Muscle of leg (tissue), 11 donors: ENCODE measurements around the gene SCN1A. TPM values are rescaled to one million over a fixed set of nuclear protein-coding genes. Genes with fewer than 3 reads are reported as not detected.

ENCODE experiments used
- DNase-seq: peaks from one replicate; pipeline ENCODE4 v3.0.0; 2013
- H3K27ac ChIP-seq: one replicate; pipeline ENCODE4 v1.5.1; 2013; ENCODE audit warnings: mild to moderate bottlenecking, low read length, control low read depth
- H3K27me3 ChIP-seq: one replicate; pipeline ENCODE4 v1.6.1; 2013; ENCODE audit warnings: low read length; ENCODE audit not compliant: control insufficient read depth, insufficient read depth
- H3K36me3 ChIP-seq: one replicate; pipeline ENCODE4 v1.6.1; 2013; ENCODE audit warnings: low read length; ENCODE audit not compliant: control insufficient read depth, insufficient read depth
- H3K4me1 ChIP-seq: one replicate; pipeline ENCODE4 v1.6.1; 2013; ENCODE audit warnings: low read length; ENCODE audit not compliant: control insufficient read depth, insufficient read depth
- H3K4me3 ChIP-seq: one replicate; pipeline ENCODE4 v1.5.1; 2013; ENCODE audit warnings: low read length, control low read depth
- H3K9me3 ChIP-seq: replicated peaks from 2 replicates; pipeline ENCODE4 v1.6.1; 2013; ENCODE audit warnings: low read depth, low read length; ENCODE audit not compliant: control insufficient read depth
- WGBS: methylation state at CpG from one replicate; pipeline ENCODE4 v1.1.5; 2013; ENCODE audit warnings: missing lambda C conversion rate; ENCODE audit not compliant: insufficient coverage; 5-methylcytosine and 5-hydroxymethylcytosine counted together
- polyA plus RNA-seq, 8 donors: library from polyadenylated mRNA; unstranded; fragments of 120-200 nt; gene quantifications; one replicate each; pipeline versions ENCODE4 v1.2.1 to v1.2.3, GENCODE V29; 2013; ENCODE audit warnings: inconsistent platforms in 1 of 8, low replicate concordance in 1 of 8; ENCODE audit not compliant: insufficient read length in 8 of 8, insufficient read depth in 1 of 8
- total RNA-seq: library from RNA; stranded (reverse); fragments of 120-200 nt; gene quantifications from one replicate; pipeline ENCODE4 v1.2.4, GENCODE V29; 2013

Gene SCN1A
- total and polyA plus RNA-seq, 9 donors = 0.03 to 0.26 (median 0.09) TPM; not detected in 1

- H3K27ac ChIP-seq = no peak overlapping the region
- no peaks in the 10 kb centered on the region for H3K27me3 ChIP-seq
- H3K9me3 ChIP-seq = no peaks in the 10 kb centered on the region
- no peak overlapping the region for H3K4me3 ChIP-seq
- DNase-seq = no peak
- H3K36me3 ChIP-seq = no peaks in the 10 kb centered on the region
- no peaks in the 10 kb centered on the region for H3K4me1 ChIP-seq
- WGBS = no CpG with 5 or more reads among the region's 2 CpGs
These were observed 9.5 kb upstream of the SCN1A start for GRCh38 chr2:166137331-166137730.

- Histone ChIP-seq H3K27ac (no peak overlapping the region), H3K4me3 (no peak overlapping the region), H3K27me3 (no peaks in the 10 kb centered on the region), H3K9me3 (no peaks in the 10 kb centered on the region), H3K36me3 (no peaks in the 10 kb centered on the region), H3K4me1 (no peaks in the 10 kb centered on the region)
- no CpG with 5 or more reads among the region's 2 CpGs for WGBS
- no peak for DNase-seq
These were observed 8.0 kb upstream of the SCN1A start for GRCh38 chr2:166135849-166136258.

- Histone ChIP-seq H3K4me3 (no peak overlapping the region), H3K27ac (no peak overlapping the region), H3K36me3 (no peaks in the 10 kb centered on the region), H3K9me3 (no peaks in the 10 kb centered on the region), H3K27me3 (no peaks in the 10 kb centered on the region), H3K4me1 (no peaks in the 10 kb centered on the region)
- WGBS = 58% methylated on average over 2 of the region's 6 CpGs
- DNase-seq = no peak
These were observed 7.5 kb upstream of the SCN1A start for GRCh38 chr2:166135152-166135848.

GRCh38 chr2:166134252-166135151, 6.7 kb upstream of the SCN1A start:
- H3K27me3 ChIP-seq = no peaks in the 10 kb centered on the region

GRCh38 chr2:166133653-166134052, 5.8 kb upstream of the SCN1A start:
- Histone ChIP-seq H3K27me3 (no peaks in the 10 kb centered on the region), H3K9me3 (no peaks in the 10 kb centered on the region), H3K27ac (no peak overlapping the region), H3K4me3 (no peak overlapping the region), H3K4me1 (no peaks in the 10 kb centered on the region), H3K36me3 (no peaks in the 10 kb centered on the region)
- no peak for DNase-seq
- WGBS = 80% methylated on average over 1 of the region's 7 CpGs

More at GRCh38 chr2:166134252-166135151, 6.7 kb upstream of the SCN1A start:
- Histone ChIP-seq H3K9me3 (no peaks in the 10 kb centered on the region), H3K4me3 (no peak overlapping the region), H3K27ac (no peak overlapping the region), H3K36me3 (no peaks in the 10 kb centered on the region), H3K4me1 (no peaks in the 10 kb centered on the region)
- WGBS = no CpG with 5 or more reads among the region's 3 CpGs
- no peak for DNase-seq

GRCh38 chr2:166128156-166128505, 311 bp upstream of the SCN1A start:
- no peak for DNase-seq
- Histone ChIP-seq H3K36me3 (no peaks in the 10 kb centered on the region), H3K27ac (no peak overlapping the region), H3K4me1 (no peaks in the 10 kb centered on the region), H3K4me3 (no peak overlapping the region), H3K9me3 (no peaks in the 10 kb centered on the region), H3K27me3 (no peaks in the 10 kb centered on the region)

- Histone ChIP-seq H3K4me1 (no peaks in the 10 kb centered on the region), H3K4me3 (no peak overlapping the region), H3K9me3 (no peaks in the 10 kb centered on the region), H3K27ac (no peak overlapping the region), H3K27me3 (no peaks in the 10 kb centered on the region), H3K36me3 (no peaks in the 10 kb centered on the region)
- WGBS = no CpG with 5 or more reads among the region's 6 CpGs
- DNase-seq = no peak
These were observed 1.7 kb downstream of the SCN1A start for GRCh38 chr2:166126007-166126639.

- Histone ChIP-seq H3K27me3 (no peaks in the 10 kb centered on the region), H3K36me3 (no peaks in the 10 kb centered on the region), H3K4me1 (no peaks in the 10 kb centered on the region), H3K4me3 (no peak overlapping the region), H3K9me3 (no peaks in the 10 kb centered on the region), H3K27ac (no peak overlapping the region)
- WGBS = no CpG with 5 or more reads among the region's 2 CpGs
- DNase-seq = no peak
These were observed 2.3 kb downstream of the SCN1A start for GRCh38 chr2:166125557-166125956.

- no peaks in the 10 kb centered on the region for H3K36me3 ChIP-seq
- no peaks in the 10 kb centered on the region for H3K27me3 ChIP-seq
- no peaks in the 10 kb centered on the region for H3K9me3 ChIP-seq
- 100% methylated on average over 1 of the region's 4 CpGs for WGBS
- no peaks in the 10 kb centered on the region for H3K4me1 ChIP-seq
- H3K27ac ChIP-seq = no peak overlapping the region
- no peak overlapping the region for H3K4me3 ChIP-seq
- no peak for DNase-seq
These were observed 9.6 kb downstream of the SCN1A start for GRCh38 chr2:166118180-166118579.

- Histone ChIP-seq H3K36me3 (no peaks in the 10 kb centered on the region), H3K9me3 (no peaks in the 10 kb centered on the region)
- 74% methylated on average over 6 of the region's 6 CpGs for WGBS
These were observed 10.3 kb downstream of the SCN1A start for GRCh38 chr2:166117491-166117890.

More at GRCh38 chr2:166117491-166117890, 10.3 kb downstream of the SCN1A start:
- DNase-seq = no peak
- Histone ChIP-seq H3K27ac (no peak overlapping the region), H3K4me1 (no peaks in the 10 kb centered on the region), H3K4me3 (no peak overlapping the region), H3K27me3 (no peaks in the 10 kb centered on the region)
